HepG2 (cell line): ENCODE results near the gene MTX2. TPM values are rescaled to one million over a fixed set of nuclear protein-coding genes. Genes with fewer than 3 reads are reported as not detected.

ENCODE experiments used
- ATAC-seq: fragments of 200-7000 bp; cut with Tn5 transposase; 3 replicates; pipeline ENCODE4 v1.9.1; 2020; ENCODE audit warnings: mild to moderate bottlenecking, moderate library complexity
- BruUV-seq: library from RNA; stranded (reverse); fragments of 400-500 nt; replicated peaks from 2 replicates; lab custom pipeline; 2021; lab: Mats Ljungman, UMichigan
- CTCF ChIA-PET: fragments of 300-600 bp; formaldehyde crosslinking; extraction: SDS; loops from one replicate; lab custom pipeline; 2021; ENCODE audit warnings: low total read pairs, inconsistent platforms, low intra/inter-chr PET ratio; lab: Yijun Ruan, JAX
- POLR2A ChIA-PET: fragments of 350-600 bp; sonication (Branson Sonifier 250); formaldehyde crosslinking; loops from one replicate; lab custom pipeline; 2020; ENCODE audit warnings: antibody characterized with exemption, inconsistent platforms; lab: Yijun Ruan, JAX
- DNase-seq: peaks from one replicate; pipeline ENCODE4 v3.0.0-alpha.2; 2015; ENCODE audit warnings: low spot score
- FAIRE-seq: peaks from 3 replicates; lab custom pipeline; 2011; peaks lifted over from hg19 to GRCh38; lab: Jason Lieb, UNC
- H2AFZ ChIP-seq: one replicate; pipeline ENCODE4 v1.6.1; 2011; ENCODE audit warnings: low read length, inconsistent platforms
- H3K27ac ChIP-seq: fragments of 300-600 bp; 3 replicates; pipeline ENCODE4 v1.8.0; 2011; ENCODE audit warnings: mixed run types, mild to moderate bottlenecking, mixed read lengths, low read length, inconsistent platforms; ENCODE audit not compliant: insufficient read depth; ENCODE audit errors: extremely low read length
- H3K27me3 ChIP-seq, 2 experiments: fragments of 200-600 bp in 1 of 2; 2 replicates in 1 of 2; 3 replicates in 1 of 2; pipeline versions ENCODE4 v1.6.0 to v1.8.0; 2011; ENCODE audit warnings: low read length in 2 of 2, mild to moderate bottlenecking in 2 of 2, moderate library complexity in 2 of 2, inconsistent platforms in 1 of 2; ENCODE audit not compliant: insufficient read depth in 2 of 2, control insufficient read depth in 1 of 2
- H3K36me3 ChIP-seq, 2 experiments: fragments of 200-600 bp in 1 of 2; replicated peaks in 1 of 2; 2 replicates in 1 of 2; 3 replicates in 1 of 2; pipeline versions ENCODE4 v1.5.1 to v1.8.0; 2011; ENCODE audit warnings: low read length in 2 of 2, inconsistent platforms in 1 of 2; ENCODE audit not compliant: insufficient read depth in 2 of 2, control insufficient read depth in 1 of 2
- H3K4me1 ChIP-seq: 2 replicates; pipeline ENCODE4 v1.5.1; 2012; ENCODE audit warnings: low read length, inconsistent platforms; ENCODE audit not compliant: insufficient read depth
- H3K4me2 ChIP-seq: 2 replicates; pipeline ENCODE4 v1.6.0; 2011; ENCODE audit warnings: low read depth, low read length, inconsistent platforms
- H3K4me3 ChIP-seq, 3 experiments: fragments of 200-600 bp in 1 of 3; sonication (generic), shearing (Covaris generic) in 1 of 3; replicated peaks in 1 of 3; 2 replicates each; pipeline ENCODE4 v1.5.1; 2011 to 2016; ENCODE audit warnings: low read length in 3 of 3, inconsistent platforms in 2 of 3, low read depth in 2 of 3, mild to moderate bottlenecking in 2 of 3, control low read depth in 1 of 3, mixed read lengths in 1 of 3; ENCODE audit not compliant: insufficient read depth in 1 of 3
- H3K79me2 ChIP-seq: one replicate; pipeline ENCODE4 v1.6.1; 2011; ENCODE audit warnings: low read length, inconsistent platforms; ENCODE audit not compliant: insufficient read depth
- H3K9ac ChIP-seq: 2 replicates; pipeline ENCODE4 v1.6.0; 2011; ENCODE audit warnings: mild to moderate bottlenecking, low read depth, low read length, inconsistent platforms; ENCODE audit not compliant: insufficient read depth
- H3K9me3 ChIP-seq: 2 replicates; pipeline ENCODE4 v1.5.1; 2012; ENCODE audit warnings: mild to moderate bottlenecking, low read length
- H4K20me1 ChIP-seq: 2 replicates; pipeline ENCODE4 v1.6.0; 2011; ENCODE audit warnings: inconsistent platforms, mild to moderate bottlenecking, low read length, moderate library complexity; ENCODE audit not compliant: insufficient read depth
- ATAD3A ChIP-seq: sonication (generic); formaldehyde crosslinking; IDR thresholded peaks from 2 replicates; pipeline ENCODE4 v1.4.0; 2020; ENCODE audit warnings: missing genetic modification reagents
- CEBPG ChIP-seq: IDR thresholded peaks from 2 replicates; pipeline ENCODE4 v1.6.1; 2016
- CHCHD3 ChIP-seq: sonication (generic); formaldehyde crosslinking; IDR thresholded peaks from 2 replicates; pipeline ENCODE4 v1.8.0; 2022; ENCODE audit warnings: mild to moderate bottlenecking, missing genetic modification reagents, moderate library complexity
- DRAP1 ChIP-seq: IDR thresholded peaks from 2 replicates; pipeline ENCODE4 v1.6.1; 2016; ENCODE audit warnings: missing genetic modification reagents, missing compliant biosample characterization
- PAXIP1 ChIP-seq: sonication (generic); formaldehyde crosslinking; conservative IDR thresholded peaks from 2 replicates; pipeline ENCODE4 v1.4.0; 2020; ENCODE audit warnings: mild to moderate bottlenecking, missing genetic modification reagents, moderate library complexity
- RBM22 ChIP-seq: fragments of 200-400 bp; formaldehyde crosslinking; optimal IDR thresholded peaks from 2 replicates; pipeline ENCODE3; 2017; ENCODE audit warnings: mild to moderate bottlenecking, low read length, moderate library complexity
- SIX1 ChIP-seq: sonication (generic); formaldehyde crosslinking; IDR thresholded peaks from 2 replicates; pipeline ENCODE4 v1.4.0; 2020; ENCODE audit warnings: missing genetic modification reagents, borderline replicate concordance
- WGBS: methylation state at CpG from one replicate; pipeline ENCODE4 v1.1.6; 2017; ENCODE audit warnings: low lambda C conversion rate; 5-methylcytosine and 5-hydroxymethylcytosine counted together
- in situ Hi-C: cut with HindIII; loops from 2 replicates; pipeline ENCODE4 v1.10.0; 2017; ENCODE audit warnings: low pct_unique_long_range_greater_than_20kb; ENCODE audit not compliant: extremely low pct_ligation_motif_present
- intact Hi-C: fragments of 100-400 bp; cut with micrococcal nuclease; formaldehyde crosslinking; loops from one replicate; pipeline ENCODE4 v1.10.0; 2022; ENCODE audit not compliant: unreplicated experiment
- polyA plus RNA-seq, 8 experiments: library from polyadenylated mRNA; depleted of rRNA in 3 of 8; stranded (reverse) in 7 of 8; unstranded in 1 of 8; fragments of >200 nt; fragmentation: Illumina TruSeq in 4 of 8; extraction: Trizol in 4 of 8; gene quantifications; 2 replicates each; pipeline versions ENCODE4 v1.2.1 to v1.2.3, GENCODE V29; 2011 to 2016; ENCODE audit warnings: low read depth in 4 of 8, missing spikeins in 1 of 8, mixed read lengths in 1 of 8; ENCODE audit not compliant: insufficient read depth in 1 of 8
- total RNA-seq, 5 experiments: library from RNA; depleted of rRNA; stranded (reverse); fragments of >200 nt; fragmentation: Illumina TruSeq; extraction: Trizol; gene quantifications; 2 replicates each; pipeline ENCODE4 v1.2.3, GENCODE V29; 2016; ENCODE audit warnings: low read depth in 1 of 5

MTX2 gene
- total and polyA plus RNA-seq, 2 of the 13 experiments (the other 11 are each of a cell fraction or from before 2014, with no cell fraction given): 58.1 to 75.7 TPM

GRCh38 chr2:176373155-176373554 lies 103.9 kb downstream of the MTX2 start (continued):
- TF ChIP-seq PAXIP1 (peak; percentile 40; the same call in 1 of the 2 replicates), SIX1 (CRISPR knock-in tag) (peak; percentile 93; the same call in 1 of the 2 replicates), CEBPG (CRISPR knock-in tag) (0 out of 2 replicates have a peak, but pooled peaks have one; percentile 16)

GRCh38 chr2:176378323-176378722 lies 109.1 kb downstream of the MTX2 start:
- CTCF ChIA-PET: no interaction called here
- Histone ChIP-seq H3K9ac (no peak overlapping the region), H3K4me2 (no peak overlapping the region), H3K27ac (no peak overlapping the region), H3K79me2 (no peaks in the 10 kb centered on the region), H3K4me1 (no peaks in the 10 kb centered on the region), H3K27me3 (no peaks in the 10 kb centered on the region), H3K36me3 (no peaks in the 10 kb centered on the region), H3K9me3 (no peaks in the 10 kb centered on the region), H2AFZ (no peak overlapping the region), H3K4me3 (no peak overlapping the region), H4K20me1 (no peaks in the 10 kb centered on the region)
- DNase-seq: no peak
- in situ Hi-C loops: no loop called here
- FAIRE-seq: no peak
- POLR2A ChIA-PET: no interaction called here
- BruUV-seq: no TSS peak
- intact Hi-C loops: no loop called here
- 2% methylated on average over 1 of the region's 1 CpG for WGBS
- TF ChIP-seq CHCHD3 (CRISPR knock-in tag): no peak
- TF ChIP-seq ATAD3A: no peak
- TF ChIP-seq DRAP1 (CRISPR knock-in tag): no peak
- TF ChIP-seq RBM22: no peak
- ATAC-seq: no peak
